Rectal smooth muscle tissue (tissue), 1 donor: ENCODE data around the gene BCHE.
A peak's percentile ranks its signal among the peaks of the same experiment; 100 is the strongest.

Experiments
- H3K27ac ChIP-seq: one replicate; pipeline ENCODE4 v1.7.0; 2013; ENCODE audit warnings: low read depth, low read length, inconsistent platforms
- H3K27me3 ChIP-seq: one replicate; pipeline ENCODE4 v1.7.0; 2013; ENCODE audit warnings: low read length; ENCODE audit not compliant: control insufficient read depth, insufficient read depth
- H3K36me3 ChIP-seq: one replicate; pipeline ENCODE4 v1.7.0; 2013; ENCODE audit warnings: low read length; ENCODE audit not compliant: control insufficient read depth, insufficient read depth
- H3K4me1 ChIP-seq: one replicate; pipeline ENCODE4 v1.7.0; 2013; ENCODE audit warnings: low read length; ENCODE audit not compliant: control insufficient read depth, insufficient read depth
- H3K4me3 ChIP-seq: one replicate; pipeline ENCODE4 v1.7.0; 2013; ENCODE audit warnings: low read length
- H3K9ac ChIP-seq: one replicate; pipeline ENCODE4 v1.7.0; 2013; ENCODE audit warnings: low read length

The BCHE gene

DNA sequence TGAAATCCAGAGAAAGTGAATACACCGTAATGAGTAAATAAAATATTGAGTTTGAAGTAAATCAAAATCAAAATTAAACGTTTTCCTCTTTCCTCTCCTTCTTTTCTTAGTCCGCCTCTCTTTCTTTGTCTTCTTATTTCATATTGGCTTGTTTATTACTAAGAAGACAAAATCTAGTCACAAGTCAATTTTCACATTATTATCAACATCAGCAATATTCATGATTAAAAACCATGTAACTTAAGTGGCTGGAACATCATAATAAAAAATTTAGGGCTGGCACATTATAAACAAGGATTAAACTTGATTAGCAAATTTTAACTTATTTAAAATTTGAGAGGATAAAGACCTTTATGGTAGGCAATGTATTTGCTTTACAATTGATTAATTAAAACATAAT, 61.4 kb downstream of the BCHE start:
- no peak overlapping the region for H3K9ac ChIP-seq
- no peak overlapping the region for H3K27ac ChIP-seq
- H3K4me1 ChIP-seq, result no peaks in the 10 kb centered on the region
- H3K27me3 ChIP-seq, result no peaks in the 10 kb centered on the region
- H3K4me3 ChIP-seq, result no peak overlapping the region
- no peaks in the 10 kb centered on the region for H3K36me3 ChIP-seq

- Histone ChIP-seq H3K4me1 (no peaks in the 10 kb centered on the region), H3K27me3 (no peaks in the 10 kb centered on the region)
Measured at GRCh38 chr3:165770781-165771180, 66.4 kb downstream of the BCHE start.

GRCh38 chr3:165768680-165769079, 68.5 kb downstream of the BCHE start:
- Histone ChIP-seq H3K27me3 (no peaks in the 10 kb centered on the region), H3K4me3 (no peak overlapping the region), H3K4me1 (no peaks in the 10 kb centered on the region), H3K9ac (no peak overlapping the region), H3K36me3 (no peaks in the 10 kb centered on the region), H3K27ac (no peak overlapping the region)

More at GRCh38 chr3:165770781-165771180, 66.4 kb downstream of the BCHE start:
- Histone ChIP-seq H3K27ac (no peak overlapping the region), H3K4me3 (no peak overlapping the region), H3K36me3 (no peaks in the 10 kb centered on the region), H3K9ac (no peak overlapping the region)

DNA sequence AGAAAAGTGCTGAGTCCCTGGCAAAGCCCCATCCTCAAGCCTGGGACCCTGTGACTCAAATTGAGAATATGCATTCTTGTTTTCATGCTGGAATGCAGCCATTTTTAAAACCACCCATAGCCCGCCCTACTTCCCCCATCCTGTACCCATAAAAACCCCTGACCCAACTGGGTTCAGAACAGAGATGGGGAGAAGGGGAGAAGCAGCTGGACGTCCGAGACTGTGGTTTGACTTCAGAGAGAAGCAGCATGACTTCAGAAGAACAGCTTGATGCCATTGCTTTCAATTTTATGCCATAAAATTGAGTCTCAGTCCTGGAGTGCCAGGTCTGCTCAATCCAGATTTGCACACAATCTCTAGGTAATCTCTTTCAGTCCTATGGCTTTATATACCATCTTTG, 78.2 kb downstream of the BCHE start:
- H3K27me3 ChIP-seq, result no peaks in the 10 kb centered on the region
- H3K36me3 ChIP-seq, result no peaks in the 10 kb centered on the region
- H3K4me3 ChIP-seq, result no peak overlapping the region
- no peak overlapping the region for H3K9ac ChIP-seq
- no peak overlapping the region for H3K27ac ChIP-seq
- H3K4me1 ChIP-seq, result no peaks in the 10 kb centered on the region

DNA sequence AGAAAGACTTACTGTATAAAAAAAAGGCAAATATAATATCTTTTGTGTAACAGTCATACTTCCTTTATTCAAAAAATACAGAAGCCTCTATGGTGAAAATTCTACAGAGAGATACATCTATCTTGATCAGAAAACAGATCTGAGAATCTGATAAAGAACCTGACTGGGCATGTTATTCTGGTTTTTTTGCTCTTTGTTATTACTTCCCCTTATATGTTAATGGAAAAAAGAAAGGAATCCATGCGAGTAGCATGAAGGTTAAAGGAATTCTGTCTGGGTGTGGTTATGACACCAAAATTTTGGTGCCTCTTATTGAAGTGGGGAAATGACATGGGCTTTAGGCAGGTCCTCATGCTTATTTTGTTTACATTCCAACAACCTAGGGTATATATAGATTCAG, 81.7 kb downstream of the BCHE start:
- Histone ChIP-seq H3K36me3 (no peaks in the 10 kb centered on the region), H3K4me3 (no peak overlapping the region), H3K9ac (no peak overlapping the region), H3K27me3 (no peaks in the 10 kb centered on the region), H3K27ac (no peak overlapping the region), H3K4me1 (peaks cover 4% of the 10 kb centered on the region)

DNA sequence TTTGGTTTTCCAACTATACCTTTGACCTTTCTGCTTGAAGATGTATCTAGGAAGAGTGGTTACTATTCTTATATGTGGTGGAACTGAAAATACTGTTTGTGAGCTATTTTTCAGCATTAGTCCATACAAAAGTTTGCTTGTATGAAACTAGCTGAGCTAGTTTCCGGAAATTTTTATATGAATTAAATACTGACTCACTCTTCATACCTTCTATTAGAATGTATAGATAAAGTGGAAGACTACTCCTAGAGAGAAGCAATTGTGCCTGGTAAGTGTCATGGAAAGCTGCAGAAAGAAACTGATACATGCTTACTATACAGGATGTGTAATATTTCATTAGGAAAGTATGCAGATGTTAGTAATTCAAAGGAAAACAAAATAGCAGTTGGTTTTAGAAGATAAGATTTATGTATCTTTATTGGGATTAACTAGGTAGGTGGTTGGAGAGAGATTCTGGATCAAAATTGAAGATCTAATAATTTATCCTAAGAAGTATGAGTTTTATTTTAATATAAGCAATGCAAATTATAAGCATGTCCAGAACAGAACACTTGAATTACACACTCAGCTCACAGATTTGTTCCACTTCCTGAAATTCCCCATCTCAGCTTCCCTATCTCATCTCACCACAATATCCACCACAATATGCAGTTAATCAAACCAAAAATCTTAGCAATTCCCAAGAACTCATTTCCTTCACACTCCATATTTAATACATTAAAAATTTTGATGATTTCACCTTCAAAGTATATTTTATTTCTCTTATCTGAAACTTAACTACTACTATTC, 82.8 kb downstream of the BCHE start:
- H3K36me3 ChIP-seq, result no peaks in the 10 kb centered on the region
- no peaks in the 10 kb centered on the region for H3K27me3 ChIP-seq
- H3K4me3 ChIP-seq, result no peak overlapping the region

DNA sequence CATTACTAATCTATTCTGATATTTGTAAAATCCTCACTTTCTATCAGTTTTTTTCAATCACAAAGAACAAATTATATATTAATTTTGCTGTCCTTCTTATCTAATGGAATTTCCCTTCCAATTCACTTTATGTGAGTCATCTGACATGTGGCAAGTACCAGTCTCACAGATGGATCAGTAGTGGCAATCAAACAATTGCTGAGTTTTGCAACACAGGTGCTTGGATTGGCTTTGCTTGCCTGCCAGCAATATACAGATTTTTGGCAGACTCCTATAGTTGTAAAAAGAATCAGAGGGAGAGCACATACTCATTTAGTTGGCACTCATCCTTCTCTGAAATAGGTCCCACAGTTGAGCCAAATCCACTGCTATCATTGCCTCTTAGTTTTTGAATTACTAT, 83.7 kb downstream of the BCHE start:
- H3K4me3 ChIP-seq, result no peak overlapping the region
- no peak overlapping the region for H3K27ac ChIP-seq
- H3K36me3 ChIP-seq, result no peaks in the 10 kb centered on the region
- peaks cover 4% of the 10 kb centered on the region for H3K4me1 ChIP-seq
- H3K9ac ChIP-seq, result no peak overlapping the region
- no peaks in the 10 kb centered on the region for H3K27me3 ChIP-seq

More for the DNA sequence above, 82.8 kb downstream of the BCHE start:
- Histone ChIP-seq H3K27ac (no peak overlapping the region), H3K9ac (no peak overlapping the region), H3K4me1 (peaks cover 4% of the 10 kb centered on the region)

- Histone ChIP-seq H3K36me3 (no peaks in the 10 kb centered on the region), H3K4me3 (no peak overlapping the region), H3K27ac (peak overlapping the region; percentile 23), H3K4me1 (peaks cover 4% of the 10 kb centered on the region), H3K27me3 (no peaks in the 10 kb centered on the region), H3K9ac (no peak overlapping the region)
Measured at GRCh38 chr3:165751637-165752036, 85.6 kb downstream of the BCHE start.

DNA sequence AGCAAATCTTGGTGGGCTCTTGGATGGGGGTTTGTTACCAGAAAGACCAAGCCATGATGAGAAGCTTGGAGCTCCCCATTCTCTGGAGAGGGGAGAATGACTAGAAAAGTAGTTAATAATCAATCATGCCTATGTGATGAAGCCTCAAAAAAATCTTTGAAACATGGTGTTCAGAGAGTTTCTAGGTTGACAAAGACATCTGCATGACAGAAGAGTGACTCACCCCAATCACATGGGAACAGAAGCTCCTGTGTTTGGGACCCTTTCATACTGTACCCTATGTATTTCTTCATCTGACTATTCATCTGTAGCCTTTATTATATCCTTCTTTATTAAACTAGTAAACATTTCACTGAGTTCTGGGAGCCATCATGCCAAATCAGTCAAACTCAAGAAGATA, 87.4 kb downstream of the BCHE start:
- Histone ChIP-seq H3K27me3 (no peaks in the 10 kb centered on the region), H3K27ac (no peak overlapping the region), H3K4me3 (no peak overlapping the region), H3K36me3 (no peaks in the 10 kb centered on the region), H3K9ac (no peak overlapping the region), H3K4me1 (peaks cover 4% of the 10 kb centered on the region)

- peaks cover 4% of the 10 kb centered on the region for H3K4me1 ChIP-seq
- no peaks in the 10 kb centered on the region for H3K27me3 ChIP-seq
- no peaks in the 10 kb centered on the region for H3K36me3 ChIP-seq
- H3K4me3 ChIP-seq, result no peak overlapping the region
- peak overlapping the region; percentile 71 for H3K27ac ChIP-seq
- H3K9ac ChIP-seq, result no peak overlapping the region
Measured at GRCh38 chr3:165749241-165749640, 88.0 kb downstream of the BCHE start.

- H3K27me3 ChIP-seq, result no peaks in the 10 kb centered on the region
- no peak overlapping the region for H3K9ac ChIP-seq
- H3K36me3 ChIP-seq, result no peaks in the 10 kb centered on the region
- no peaks in the 10 kb centered on the region for H3K4me1 ChIP-seq
- H3K27ac ChIP-seq, result peak overlapping the region; percentile 71
- H3K4me3 ChIP-seq, result no peak overlapping the region
Measured at GRCh38 chr3:165748094-165748493, 89.1 kb downstream of the BCHE start.

DNA sequence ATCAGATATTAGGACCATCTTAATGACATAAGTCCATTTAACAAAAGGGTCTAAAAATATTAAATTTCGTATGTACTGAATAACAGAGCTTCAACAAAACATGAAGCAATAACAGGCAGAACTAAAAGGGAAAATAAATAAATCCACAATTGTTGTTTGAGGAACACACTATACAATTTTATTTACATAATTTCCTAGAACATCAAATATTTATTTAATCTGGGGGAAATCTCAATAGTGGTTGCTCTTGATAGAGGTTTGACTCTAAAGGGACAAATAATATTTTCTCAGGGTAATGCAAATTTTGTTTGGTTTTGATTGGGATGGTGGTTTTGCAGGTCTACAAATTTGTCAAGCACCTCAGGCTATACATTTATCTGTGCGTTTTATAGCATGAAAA, 90.3 kb downstream of the BCHE start:
- H3K4me3 ChIP-seq, result no peak overlapping the region
- no peaks in the 10 kb centered on the region for H3K36me3 ChIP-seq
- no peaks in the 10 kb centered on the region for H3K4me1 ChIP-seq
- no peak overlapping the region for H3K9ac ChIP-seq
- no peaks in the 10 kb centered on the region for H3K27me3 ChIP-seq
- H3K27ac ChIP-seq, result no peak overlapping the region

- no peak overlapping the region for H3K4me3 ChIP-seq
- H3K4me1 ChIP-seq, result no peaks in the 10 kb centered on the region
- no peak overlapping the region for H3K9ac ChIP-seq
- no peak overlapping the region for H3K27ac ChIP-seq
- H3K36me3 ChIP-seq, result no peaks in the 10 kb centered on the region
- no peaks in the 10 kb centered on the region for H3K27me3 ChIP-seq
Measured at GRCh38 chr3:165744025-165744424, 93.2 kb downstream of the BCHE start.
